HCT116 (cell line): ENCODE data around the gene C13orf46. TPM values are rescaled to one million over a fixed set of nuclear protein-coding genes. Genes with fewer than 3 reads are reported as not detected.

Experiments
- ATAC-seq: fragments of 200-7000 bp; cut with Tn5 transposase; 2 replicates; pipeline ENCODE4 v1.9.1; 2020; ENCODE audit warnings: mild to moderate bottlenecking, moderate library complexity
- BruUV-seq: library from RNA; stranded (reverse); fragments of 400-500 nt; replicated peaks from 2 replicates; lab custom pipeline; 2021; lab: Mats Ljungman, UMichigan
- CTCF ChIA-PET: fragments of 300-600 bp; sonication (Branson Sonifier 250); formaldehyde crosslinking; loops from one replicate; lab custom pipeline; 2021; ENCODE audit warnings: antibody characterized with exemption; lab: Charles Lee
- POLR2A ChIA-PET: fragments of 300-600, 350-600 bp; sonication (Branson Sonifier 250); formaldehyde crosslinking; loops from one replicate; lab custom pipeline; 2021; ENCODE audit warnings: antibody characterized with exemption; lab: Charles Lee
- RAD21 ChIA-PET, 2 experiments: fragments of 300-600 bp; sonication (Branson Sonifier 250); formaldehyde crosslinking; loops; one replicate each; lab custom pipeline; 2023; ENCODE audit warnings: low total read pairs in 2 of 2; ENCODE audit not compliant: uncharacterized antibody in 2 of 2, unreplicated experiment in 2 of 2, low non-redundant PET in 1 of 2; lab: Charles Lee
- DNase-seq: peaks from one replicate; pipeline ENCODE4 v3.0.0-alpha.2; 2010; ENCODE audit warnings: low read depth, low spot score
- H2AFZ ChIP-seq: fragments of 200-600 bp; shearing (Covaris generic), sonication (generic); 2 replicates; pipeline ENCODE4 v1.6.1; 2017; ENCODE audit warnings: low read depth, mixed run types, mixed read lengths, antibody characterized with exemption, low read length; ENCODE audit not compliant: poor library complexity, severe bottlenecking
- H3K27ac ChIP-seq: 2 replicates; pipeline ENCODE4 v1.5.1; 2012; ENCODE audit warnings: low read depth, low read length
- H3K27me3 ChIP-seq: fragments of 200-600 bp; sonication (generic); 2 replicates; pipeline ENCODE4 v1.6.1; 2016; ENCODE audit warnings: mixed run types, low read length, mixed read lengths; ENCODE audit not compliant: insufficient read depth
- H3K36me3 ChIP-seq, 2 experiments: fragments of 200-500 bp in 1 of 2; fragments of 200-600 bp in 1 of 2; sonication (Bioruptor generic) in 1 of 2; sonication (generic) in 1 of 2; 2 replicates each; pipeline versions ENCODE4 v1.5.1 to v1.6.1; 2014 to 2016; ENCODE audit warnings: low read length in 2 of 2, inconsistent platforms in 1 of 2, mixed read lengths in 1 of 2, mixed run types in 1 of 2; ENCODE audit not compliant: insufficient read depth in 2 of 2, control insufficient read depth in 1 of 2
- H3K4me1 ChIP-seq, 2 experiments: fragments of 200-600 bp in 1 of 2; sonication (generic) in 1 of 2; 2 replicates each; pipeline versions ENCODE4 v1.5.1 to v1.6.1; 2012 to 2017; ENCODE audit warnings: low read length in 2 of 2, inconsistent platforms in 1 of 2, mild to moderate bottlenecking in 1 of 2, mixed read lengths in 1 of 2, mixed run types in 1 of 2, moderate library complexity in 1 of 2; ENCODE audit not compliant: insufficient read depth in 2 of 2, control insufficient read depth in 1 of 2
- H3K4me2 ChIP-seq: fragments of 200-600 bp; sonication (generic); 2 replicates; pipeline ENCODE4 v1.6.1; 2017; ENCODE audit warnings: mixed run types, low read length, mixed read lengths
- H3K4me3 ChIP-seq, 2 experiments: fragments of 200-600 bp in 1 of 2; sonication (generic) in 1 of 2; replicated peaks in 1 of 2; 2 replicates each; pipeline ENCODE4 v1.5.1; 2011 to 2016; ENCODE audit warnings: low read length in 2 of 2, control low read depth in 1 of 2, low read depth in 1 of 2, mild to moderate bottlenecking in 1 of 2, mixed read lengths in 1 of 2, mixed run types in 1 of 2
- H3K79me2 ChIP-seq: fragments of 200-600 bp; sonication (generic); 2 replicates; pipeline ENCODE4 v1.6.1; 2017; ENCODE audit warnings: mild to moderate bottlenecking, mixed run types, low read length, moderate library complexity, mixed read lengths; ENCODE audit not compliant: insufficient read depth
- H3K9ac ChIP-seq: fragments of 200-600 bp; sonication (generic); 2 replicates; pipeline ENCODE4 v1.6.1; 2016; ENCODE audit warnings: low read length, mixed read lengths
- H3K9me2 ChIP-seq: fragments of 200-600 bp; sonication (generic), shearing (Covaris generic); 2 replicates; pipeline ENCODE4 v1.6.1; 2017; ENCODE audit warnings: mixed run types, mild to moderate bottlenecking, moderate library complexity; ENCODE audit not compliant: insufficient read depth
- H3K9me3 ChIP-seq, 2 experiments: fragments of 200-500 bp in 1 of 2; fragments of 200-600 bp in 1 of 2; sonication (Bioruptor generic) in 1 of 2; sonication (generic) in 1 of 2; 2 replicates each; pipeline ENCODE4 v1.6.1; 2014 to 2017; ENCODE audit warnings: low read length in 2 of 2, mixed read lengths in 2 of 2, inconsistent platforms in 1 of 2, low read depth in 1 of 2, mild to moderate bottlenecking in 1 of 2, mixed run types in 1 of 2, moderate library complexity in 1 of 2; ENCODE audit not compliant: control insufficient read depth in 1 of 2, insufficient read depth in 1 of 2
- H4K20me1 ChIP-seq: fragments of 200-600 bp; sonication (generic), shearing (Covaris generic); 2 replicates; pipeline ENCODE4 v1.6.1; 2017; ENCODE audit warnings: mixed run types, mild to moderate bottlenecking, moderate library complexity; ENCODE audit not compliant: insufficient read depth
- CBX3 ChIP-seq: IDR thresholded peaks from 2 replicates; pipeline ENCODE4 v1.6.1; 2012; ENCODE audit warnings: low read depth
- EGR1 ChIP-seq: IDR thresholded peaks from 2 replicates; pipeline ENCODE4 v1.6.1; 2012; ENCODE audit warnings: low read depth
- POLR2A ChIP-seq: IDR thresholded peaks from 2 replicates; pipeline ENCODE4 v1.7.0; 2011; ENCODE audit warnings: borderline replicate concordance; ENCODE audit not compliant: insufficient read depth, insufficient read length; ENCODE audit errors: extremely low read depth
- POLR2AphosphoS5 ChIP-seq: IDR thresholded peaks from 2 replicates; pipeline ENCODE4 v1.6.1; 2011; ENCODE audit warnings: mild to moderate bottlenecking, low read depth, low read length, moderate library complexity
- RAD21 ChIP-seq: IDR thresholded peaks from 2 replicates; pipeline ENCODE4 v1.6.1; 2012; ENCODE audit warnings: low read depth, mild to moderate bottlenecking
- SIN3A ChIP-seq: IDR thresholded peaks from 2 replicates; pipeline ENCODE4 v1.6.1; 2012; ENCODE audit warnings: low read depth
- TCF7L2 ChIP-seq: IDR thresholded peaks from 2 replicates; pipeline ENCODE4 v1.7.0; 2011; ENCODE audit warnings: borderline replicate concordance, inconsistent platforms; ENCODE audit not compliant: insufficient read depth, insufficient read length; ENCODE audit errors: extremely low read depth
- ZFX ChIP-seq: fragments of 450-650 bp; IDR thresholded peaks from 2 replicates; pipeline ENCODE4 v1.6.1; 2017
- intact Hi-C: fragments of 100-400 bp; cut with micrococcal nuclease; formaldehyde crosslinking; loops from 2 replicates; pipeline ENCODE4 v1.10.0; 2022
- total RNA-seq: library from RNA; stranded (reverse); gene quantifications from one replicate; pipeline ENCODE4 v1.2.1, GENCODE V29; 2021; ENCODE audit not compliant: unreplicated experiment
- TF ChIP-seq, protein P1 (sequence below): IDR thresholded peaks from 2 replicates; pipeline ENCODE4 v1.6.1; 2011; ENCODE audit warnings: mild to moderate bottlenecking, low read length, moderate library complexity; ENCODE audit not compliant: insufficient replicate concordance; ENCODE audit errors: extremely low read depth

Gene C13orf46
- total RNA-seq, 1 experiment from 2014 or later, result 0.93 TPM

DNA sequence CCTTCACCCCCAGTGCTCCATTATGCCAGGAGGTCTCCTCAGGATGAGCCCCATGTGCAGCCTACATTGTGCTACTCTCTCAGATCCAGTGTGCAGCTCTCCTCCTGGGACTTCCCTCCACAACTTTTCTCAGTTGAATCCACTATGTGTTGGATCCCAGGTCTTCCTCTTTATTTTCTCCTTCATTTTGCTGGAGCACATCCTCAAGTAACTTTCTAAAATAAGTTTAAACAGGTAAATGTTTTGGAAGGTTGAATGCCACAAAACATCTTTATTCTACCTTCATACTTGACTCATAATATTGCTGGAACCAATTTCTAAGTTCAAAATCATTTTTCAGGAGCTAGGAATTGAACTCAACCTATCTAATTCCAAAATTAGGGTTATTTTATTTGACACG is 52.1 kb downstream of the C13orf46 start:
- Histone ChIP-seq H3K79me2 (no peaks in the 10 kb centered on the region), H3K9me3 (peaks cover 3 to 6% of the 10 kb centered on the region in 2 experiments; a peak in 1 of 4 replicates), H3K4me2 (no peak overlapping the region), H4K20me1 (no peaks in the 10 kb centered on the region), H3K27ac (no peak overlapping the region), H3K4me1 (no peaks in the 10 kb centered on the region), H3K36me3 (no peaks in the 10 kb centered on the region)
- intact Hi-C loops, result no loop called here
- RAD21 ChIA-PET, result no interaction called here
- no TSS peak for BruUV-seq
- TF ChIP-seq EGR1 (no peak), ZFX (no peak), RAD21 (no peak), SIN3A (no peak), TCF7L2 (no peak), POLR2AphosphoS5 (no peak), POLR2A (no peak), CBX3 (no peak)
- TF ChIP-seq, protein P1, sequence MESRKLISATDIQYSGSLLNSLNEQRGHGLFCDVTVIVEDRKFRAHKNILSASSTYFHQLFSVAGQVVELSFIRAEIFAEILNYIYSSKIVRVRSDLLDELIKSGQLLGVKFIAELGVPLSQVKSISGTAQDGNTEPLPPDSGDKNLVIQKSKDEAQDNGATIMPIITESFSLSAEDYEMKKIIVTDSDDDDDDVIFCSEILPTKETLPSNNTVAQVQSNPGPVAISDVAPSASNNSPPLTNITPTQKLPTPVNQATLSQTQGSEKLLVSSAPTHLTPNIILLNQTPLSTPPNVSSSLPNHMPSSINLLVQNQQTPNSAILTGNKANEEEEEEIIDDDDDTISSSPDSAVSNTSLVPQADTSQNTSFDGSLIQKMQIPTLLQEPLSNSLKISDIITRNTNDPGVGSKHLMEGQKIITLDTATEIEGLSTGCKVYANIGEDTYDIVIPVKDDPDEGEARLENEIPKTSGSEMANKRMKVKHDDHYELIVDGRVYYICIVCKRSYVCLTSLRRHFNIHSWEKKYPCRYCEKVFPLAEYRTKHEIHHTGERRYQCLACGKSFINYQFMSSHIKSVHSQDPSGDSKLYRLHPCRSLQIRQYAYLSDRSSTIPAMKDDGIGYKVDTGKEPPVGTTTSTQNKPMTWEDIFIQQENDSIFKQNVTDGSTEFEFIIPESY, result no peak
- TF ChIP-seq, all 23 proteins: peak for 0
- H3K9me2 ChIP-seq, result no peaks in the 10 kb centered on the region
- no peak for ATAC-seq
- CTCF ChIA-PET, result no interaction called here
- no peak overlapping the region for H2AFZ ChIP-seq
- no peak for DNase-seq
- POLR2A ChIA-PET, result no interaction called here
- no peak overlapping the region for H3K4me3 ChIP-seq
- H3K9ac ChIP-seq, result no peak overlapping the region
- H3K27me3 ChIP-seq, result no peaks in the 10 kb centered on the region
